ENCODE results near the gene CPNE4.

CPNE4 gene

DNA sequence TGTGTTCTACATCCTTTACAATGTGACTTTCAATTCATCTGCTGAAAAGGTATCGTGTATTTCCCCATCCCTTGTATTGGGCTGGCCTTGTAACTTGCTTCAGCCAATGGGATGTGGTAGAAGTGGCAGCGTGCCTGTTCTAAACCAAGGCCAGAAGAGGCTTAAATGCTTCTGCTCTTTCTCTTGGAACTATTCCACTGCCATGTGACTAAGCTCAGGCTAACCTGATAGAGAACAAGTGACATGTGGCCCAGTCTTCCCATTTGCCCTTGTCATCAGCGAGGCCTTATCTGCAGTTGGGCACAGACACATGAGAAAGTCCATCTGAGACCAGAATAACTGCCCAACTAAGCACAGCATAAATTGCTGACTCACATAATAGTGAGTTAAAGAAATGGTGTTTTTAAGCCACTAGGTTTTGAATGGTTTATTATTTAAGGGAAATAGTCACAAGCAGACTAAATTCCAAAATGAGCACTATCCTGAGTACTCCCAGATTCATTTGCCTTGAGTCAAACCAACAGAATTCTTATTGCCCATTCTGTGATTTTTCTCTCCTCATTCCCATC is 230.2 kb downstream of the CPNE4 start:
- TF ChIP-seq SIN3A (IDR thresholded peaks at IDR 0.05; ENCODE audit: borderline replicate concordance, insufficient read depth, low read length) (no peak), POLR2AphosphoS5 (IDR thresholded peaks at IDR 0.05; ENCODE audit: low read depth, low read length) (no peak)

DNA sequence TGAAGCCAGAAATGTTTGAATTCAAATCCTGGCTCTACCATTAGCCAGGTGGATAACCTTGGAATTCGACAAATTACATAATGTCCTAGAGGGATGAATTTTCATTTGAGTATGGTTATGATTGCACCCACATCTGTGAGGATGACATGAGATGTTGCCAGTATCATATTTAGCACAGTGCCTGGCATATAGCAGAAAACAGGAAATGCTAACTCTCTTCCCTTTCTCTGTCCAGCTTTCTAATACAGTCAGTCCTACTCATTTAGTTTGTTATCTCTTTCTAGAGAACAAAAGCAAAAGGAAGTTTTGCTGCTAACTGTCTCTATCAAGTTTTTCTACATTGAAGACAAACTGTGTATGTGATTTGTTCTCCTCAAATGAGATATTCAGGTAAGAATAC is 231.7 kb downstream of the CPNE4 start:
- no peak for TF ChIP-seq POLR2AphosphoS5 (IDR thresholded peaks at IDR 0.05; ENCODE audit: low read depth, low read length)
- no peak for TF ChIP-seq SIN3A (IDR thresholded peaks at IDR 0.05; ENCODE audit: borderline replicate concordance, insufficient read depth, low read length)
- TF ChIP-seq FOXP2 (optimal IDR thresholded peaks at IDR 0.05; ENCODE audit: borderline replicate concordance, extremely low read depth, extremely low read length, insufficient read depth), result no peak
- no peak for TF ChIP-seq TAF1 (IDR thresholded peaks at IDR 0.05; ENCODE audit: borderline replicate concordance, insufficient read depth, low read length)
- TF ChIP-seq, protein P1, sequence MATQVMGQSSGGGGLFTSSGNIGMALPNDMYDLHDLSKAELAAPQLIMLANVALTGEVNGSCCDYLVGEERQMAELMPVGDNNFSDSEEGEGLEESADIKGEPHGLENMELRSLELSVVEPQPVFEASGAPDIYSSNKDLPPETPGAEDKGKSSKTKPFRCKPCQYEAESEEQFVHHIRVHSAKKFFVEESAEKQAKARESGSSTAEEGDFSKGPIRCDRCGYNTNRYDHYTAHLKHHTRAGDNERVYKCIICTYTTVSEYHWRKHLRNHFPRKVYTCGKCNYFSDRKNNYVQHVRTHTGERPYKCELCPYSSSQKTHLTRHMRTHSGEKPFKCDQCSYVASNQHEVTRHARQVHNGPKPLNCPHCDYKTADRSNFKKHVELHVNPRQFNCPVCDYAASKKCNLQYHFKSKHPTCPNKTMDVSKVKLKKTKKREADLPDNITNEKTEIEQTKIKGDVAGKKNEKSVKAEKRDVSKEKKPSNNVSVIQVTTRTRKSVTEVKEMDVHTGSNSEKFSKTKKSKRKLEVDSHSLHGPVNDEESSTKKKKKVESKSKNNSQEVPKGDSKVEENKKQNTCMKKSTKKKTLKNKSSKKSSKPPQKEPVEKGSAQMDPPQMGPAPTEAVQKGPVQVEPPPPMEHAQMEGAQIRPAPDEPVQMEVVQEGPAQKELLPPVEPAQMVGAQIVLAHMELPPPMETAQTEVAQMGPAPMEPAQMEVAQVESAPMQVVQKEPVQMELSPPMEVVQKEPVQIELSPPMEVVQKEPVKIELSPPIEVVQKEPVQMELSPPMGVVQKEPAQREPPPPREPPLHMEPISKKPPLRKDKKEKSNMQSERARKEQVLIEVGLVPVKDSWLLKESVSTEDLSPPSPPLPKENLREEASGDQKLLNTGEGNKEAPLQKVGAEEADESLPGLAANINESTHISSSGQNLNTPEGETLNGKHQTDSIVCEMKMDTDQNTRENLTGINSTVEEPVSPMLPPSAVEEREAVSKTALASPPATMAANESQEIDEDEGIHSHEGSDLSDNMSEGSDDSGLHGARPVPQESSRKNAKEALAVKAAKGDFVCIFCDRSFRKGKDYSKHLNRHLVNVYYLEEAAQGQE (IDR thresholded peaks at IDR 0.05; ENCODE audit: insufficient read depth in 1 of 2, low read depth in 2 of 2, low read length in 2 of 2), result no peak

DNA sequence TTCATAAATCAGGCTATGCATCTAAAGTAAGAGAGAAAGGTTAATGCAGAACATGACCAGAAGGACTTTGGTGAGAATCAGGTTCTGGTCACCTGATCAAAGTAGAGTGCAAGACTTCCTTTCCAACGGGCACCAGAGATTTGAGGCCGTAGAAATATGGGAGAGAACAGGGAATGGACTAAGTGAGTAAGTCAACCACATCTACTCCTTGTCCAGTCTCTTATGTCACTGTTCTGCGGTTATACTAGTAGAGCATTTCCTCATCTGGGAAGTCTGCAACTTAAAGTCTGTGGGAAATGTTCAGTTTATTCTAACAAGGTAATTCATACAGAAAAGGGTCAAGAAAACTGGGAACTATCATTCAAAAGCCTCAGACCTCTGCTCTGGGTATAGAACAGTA is 232.8 kb downstream of the CPNE4 start:
- TF ChIP-seq TAF1 (IDR thresholded peaks at IDR 0.05; ENCODE audit: borderline replicate concordance, insufficient read depth, low read length) (no peak), FOXP2 (optimal IDR thresholded peaks at IDR 0.05; ENCODE audit: borderline replicate concordance, extremely low read depth, extremely low read length, insufficient read depth) (no peak), POLR2AphosphoS5 (IDR thresholded peaks at IDR 0.05; ENCODE audit: low read depth, low read length) (no peak), SIN3A (IDR thresholded peaks at IDR 0.05; ENCODE audit: borderline replicate concordance, insufficient read depth, low read length) (no peak)
- TF ChIP-seq, protein P1 (IDR thresholded peaks at IDR 0.05; ENCODE audit: insufficient read depth in 1 of 2, low read depth in 2 of 2, low read length in 2 of 2), result no peak

DNA sequence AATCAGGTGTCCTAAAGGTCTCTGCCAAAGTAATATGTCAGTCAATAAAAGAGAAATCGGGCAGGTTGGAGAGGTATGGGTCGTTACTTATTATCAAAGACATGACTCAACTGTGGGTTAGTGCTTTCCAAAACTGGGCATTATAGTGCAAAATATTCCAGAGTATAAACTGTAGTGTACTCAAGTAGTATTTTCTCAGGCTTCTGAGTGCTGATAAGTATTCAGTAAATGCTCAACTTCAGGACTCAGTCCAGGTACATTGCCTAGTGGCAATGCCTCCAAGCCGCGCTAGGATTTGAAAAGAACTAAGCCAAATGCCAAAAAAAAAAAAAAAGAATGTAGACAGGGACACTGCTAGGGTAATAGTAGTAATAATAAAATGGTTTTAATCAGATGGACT is 233.2 kb downstream of the CPNE4 start:
- TF ChIP-seq SIN3A (IDR thresholded peaks at IDR 0.05; ENCODE audit: borderline replicate concordance, insufficient read depth, low read length), result no peak
- TF ChIP-seq, protein P1 (IDR thresholded peaks at IDR 0.05; ENCODE audit: insufficient read depth in 1 of 2, low read depth in 2 of 2, low read length in 2 of 2), result no peak
- no peak for TF ChIP-seq TAF1 (IDR thresholded peaks at IDR 0.05; ENCODE audit: borderline replicate concordance, insufficient read depth, low read length)
- no peak for TF ChIP-seq POLR2AphosphoS5 (IDR thresholded peaks at IDR 0.05; ENCODE audit: low read depth, low read length)
- TF ChIP-seq FOXP2 (optimal IDR thresholded peaks at IDR 0.05; ENCODE audit: borderline replicate concordance, extremely low read depth, extremely low read length, insufficient read depth), result no peak

DNA sequence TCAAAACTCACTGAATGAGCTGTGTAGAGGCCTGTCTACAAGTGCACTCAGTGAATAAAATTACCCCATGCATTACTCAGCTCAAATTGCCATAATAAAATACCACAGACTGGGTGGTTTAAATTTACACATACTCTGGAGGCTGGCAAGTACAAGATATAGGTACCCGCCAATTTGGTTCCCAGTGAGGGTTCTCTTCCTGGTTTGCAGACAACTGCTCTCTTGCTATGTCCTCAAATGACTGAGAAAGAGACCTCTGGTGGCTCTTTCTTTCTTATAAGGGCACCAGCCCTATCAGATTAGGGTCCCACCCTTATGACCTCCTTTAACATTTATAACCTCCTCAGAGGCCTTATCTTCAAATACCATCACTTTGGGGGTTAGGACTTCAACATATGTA is 237.0 kb downstream of the CPNE4 start:
- TF ChIP-seq, protein P1 (IDR thresholded peaks at IDR 0.05; ENCODE audit: insufficient read depth in 1 of 2, low read depth in 2 of 2, low read length in 2 of 2), result no peak
- TF ChIP-seq FOXP2 (optimal IDR thresholded peaks at IDR 0.05; ENCODE audit: borderline replicate concordance, extremely low read depth, extremely low read length, insufficient read depth) (no peak), POLR2AphosphoS5 (IDR thresholded peaks at IDR 0.05; ENCODE audit: low read depth, low read length) (no peak), TAF1 (IDR thresholded peaks at IDR 0.05; ENCODE audit: borderline replicate concordance, insufficient read depth, low read length) (no peak), SIN3A (IDR thresholded peaks at IDR 0.05; ENCODE audit: borderline replicate concordance, insufficient read depth, low read length) (no peak)
